PFSK-1 (cell line): ENCODE data around the gene MUC20.

Experiments
- FOXP2 ChIP-seq: optimal IDR thresholded peaks from 2 replicates; pipeline ENCODE3; 2011; ENCODE audit warnings: borderline replicate concordance, control low read depth, inconsistent platforms; ENCODE audit not compliant: insufficient read depth; ENCODE audit errors: extremely low read length, extremely low read depth
- POLR2AphosphoS5 ChIP-seq: IDR thresholded peaks from 2 replicates; pipeline ENCODE4 v1.6.1; 2012; ENCODE audit warnings: low read depth, mild to moderate bottlenecking, control low read depth, low read length, moderate library complexity
- REST ChIP-seq, 2 experiments: IDR thresholded peaks; 2 replicates each; pipeline versions ENCODE4 v1.6.1 to v1.8.0; 2011 to 2012; ENCODE audit warnings: low read depth in 2 of 2, low read length in 2 of 2, control low read depth in 1 of 2, inconsistent platforms in 1 of 2, mild to moderate bottlenecking in 1 of 2, moderate library complexity in 1 of 2; ENCODE audit not compliant: insufficient read depth in 1 of 2
- TAF1 ChIP-seq: IDR thresholded peaks from 2 replicates; pipeline ENCODE4 v1.6.1; 2012; ENCODE audit warnings: low read length, control low read depth, borderline replicate concordance; ENCODE audit not compliant: insufficient read depth

GRCh38 chr3:195769551-195769950, 48.8 kb downstream of the MUC20 start:
- TF ChIP-seq POLR2AphosphoS5 = no peak
- TF ChIP-seq FOXP2 = no peak
- TF ChIP-seq REST (IDR thresholded peaks at IDR 0.05; ENCODE audit: insufficient read depth in 1 of 2, low read depth in 2 of 2, low read length in 2 of 2) = no peak
- no peak for TF ChIP-seq TAF1
